Effector CD8-positive, alpha-beta T cell (primary cell): ENCODE results near the gene ZNF77.
"Not testable (repeated sequence)": the region's sequence is repeated elsewhere in the genome, so short reads cannot be mapped to it uniquely, and the experiment has no call there.

Source experiments
- DNase-seq: peaks from one replicate; lab custom pipeline; 2025; lab: John Stamatoyannopoulos, UW

ZNF77 gene

GRCh38 chr19:2970201-2970835, 25.5 kb upstream of the ZNF77 start:
- no peak for DNase-seq

- no peak for DNase-seq
Measured at GRCh38 chr19:2969104-2969504, 24.3 kb upstream of the ZNF77 start.

DNA sequence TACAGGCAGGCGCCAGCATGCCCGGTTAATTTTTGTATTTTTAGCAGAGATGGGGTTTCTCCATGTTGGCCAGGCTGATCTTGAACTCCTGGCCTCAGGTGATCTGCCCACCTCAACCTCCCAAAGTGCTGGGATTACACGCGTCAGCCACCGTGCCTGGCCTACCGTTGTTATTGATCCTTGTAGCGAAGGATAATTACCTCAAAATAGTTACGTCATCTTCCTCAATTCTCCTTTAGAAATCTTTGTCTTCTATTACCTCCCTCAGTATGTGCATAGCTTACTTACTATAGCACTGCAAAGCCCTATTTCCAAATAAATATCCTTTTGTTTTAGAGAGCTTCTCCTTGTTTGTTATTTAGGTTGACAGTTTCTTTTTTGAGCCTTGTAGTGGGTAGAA, 23.2 kb upstream of the ZNF77 start:
- no peak for DNase-seq

GRCh38 chr19:2964874-2965273, 20.1 kb upstream of the ZNF77 start:
- no peak for DNase-seq

- not testable (repeated sequence) for DNase-seq
Measured at GRCh38 chr19:2963631-2964030, 18.9 kb upstream of the ZNF77 start.

DNA sequence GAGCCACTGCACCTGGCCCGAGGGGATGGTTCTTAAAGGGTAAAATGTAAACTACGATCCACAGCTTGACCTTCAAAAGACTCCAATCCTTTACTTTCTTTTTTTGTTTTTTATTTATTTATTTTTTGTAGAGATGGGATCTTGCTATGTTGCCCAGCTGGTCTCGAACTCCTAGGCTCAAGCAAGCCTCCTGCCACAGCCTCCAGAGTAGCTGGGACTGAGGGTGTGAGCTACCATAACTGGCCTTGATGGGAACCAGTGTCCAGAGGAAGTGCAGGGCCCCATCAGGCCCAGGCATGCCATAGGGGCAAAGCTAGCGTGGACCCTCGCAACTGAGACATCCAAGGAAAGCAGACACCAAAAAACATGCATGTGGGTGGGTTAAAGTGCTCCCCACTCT, 18.4 kb upstream of the ZNF77 start:
- no peak for DNase-seq

GRCh38 chr19:2962018-2962670, 17.4 kb upstream of the ZNF77 start:
- peak; percentile 33 for DNase-seq

DNA sequence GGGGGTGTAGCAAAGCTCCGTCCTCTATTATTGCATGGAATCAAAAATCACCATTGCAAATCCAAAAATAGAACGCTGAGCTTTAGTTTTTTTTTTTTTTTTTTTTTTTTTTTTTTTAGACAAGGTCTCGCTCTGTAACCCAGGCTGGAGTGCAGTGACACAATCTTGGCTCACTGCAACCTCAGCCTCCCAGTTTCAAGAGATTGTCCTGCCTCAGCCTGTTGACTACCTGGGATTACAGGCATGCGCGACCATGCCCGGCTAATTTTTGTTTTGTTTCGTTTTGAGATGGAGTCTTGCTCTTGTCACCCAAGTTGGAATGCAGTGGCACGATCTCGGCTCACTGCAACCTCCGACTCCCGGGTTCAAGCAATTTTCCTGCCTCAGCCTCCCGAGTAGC, 15.3 kb upstream of the ZNF77 start:
- DNase-seq = no peak

GRCh38 chr19:2957160-2957559, 12.4 kb upstream of the ZNF77 start:
- DNase-seq = no peak

DNA sequence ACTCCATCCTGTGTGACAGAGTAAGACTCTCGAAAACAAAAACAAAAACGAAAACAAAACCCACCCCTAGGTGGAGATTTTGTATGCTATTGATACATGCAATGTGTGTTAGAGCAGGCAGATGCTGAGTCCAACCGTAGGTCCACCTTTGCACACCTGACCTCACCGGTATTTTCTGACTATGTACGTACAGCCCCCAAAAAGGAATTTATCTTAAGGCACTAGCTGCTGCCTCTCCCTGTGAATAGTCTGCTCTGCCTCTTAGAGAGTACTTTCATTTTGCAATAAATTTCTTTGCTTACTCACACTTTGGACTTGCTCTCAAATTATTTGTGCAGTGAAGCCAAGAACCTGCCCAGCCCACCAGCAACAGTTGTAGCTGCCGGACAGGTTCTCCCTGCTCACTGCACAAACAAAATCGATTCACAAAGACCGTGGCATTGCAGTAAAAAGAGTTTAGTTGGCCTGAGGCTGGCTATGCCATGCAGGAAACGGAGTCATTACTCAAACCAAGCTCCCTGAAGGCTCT, 8.2 kb upstream of the ZNF77 start:
- no peak for DNase-seq

GRCh38 chr19:2950286-2951124, 5.7 kb upstream of the ZNF77 start:
- peak; percentile 100 for DNase-seq

DNA sequence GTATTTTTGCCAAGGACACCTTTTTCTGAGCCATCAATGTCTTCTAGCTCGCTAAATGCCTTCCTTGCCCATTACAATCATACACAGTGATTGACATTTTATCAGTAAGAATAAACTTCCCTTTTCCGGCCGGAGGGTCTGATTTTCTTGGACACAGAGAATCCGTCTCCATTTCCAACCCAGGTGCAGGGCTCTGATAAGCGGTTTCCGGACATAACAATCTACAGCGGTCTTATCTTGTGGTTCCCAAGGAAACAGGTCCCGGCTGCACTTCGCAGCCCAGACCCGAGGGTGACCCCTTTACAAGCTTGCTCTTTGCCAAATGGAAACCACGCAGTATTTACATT, 5.1 kb upstream of the ZNF77 start:
- no peak for DNase-seq

DNA sequence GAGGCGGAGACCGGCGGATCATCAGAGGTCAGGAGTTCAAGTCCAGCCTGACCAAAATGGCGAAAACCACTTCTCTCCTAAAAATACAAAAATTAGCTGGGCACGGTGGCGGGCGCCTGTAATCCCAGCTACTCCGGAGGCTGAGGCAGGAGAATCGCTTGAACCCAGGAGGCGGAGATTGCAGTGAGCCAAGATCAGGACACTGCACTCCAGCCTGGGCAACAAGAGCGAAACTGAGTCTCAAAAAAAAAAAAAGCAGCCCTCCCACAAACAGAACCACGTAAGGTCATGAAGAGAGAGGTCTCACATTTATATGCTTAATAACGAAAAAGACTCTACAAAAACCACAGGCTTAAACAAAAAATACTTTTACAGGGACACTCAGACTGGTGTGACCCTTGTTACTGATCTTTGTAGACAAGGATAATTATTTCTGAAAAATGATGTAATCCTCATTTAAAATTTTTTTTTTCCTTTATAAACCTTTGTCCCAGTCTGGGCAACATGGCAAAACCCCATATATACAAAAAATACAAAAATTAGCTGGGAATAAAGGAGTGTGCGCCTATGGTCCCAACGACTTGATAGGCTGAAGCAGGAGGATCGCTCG, 909 bp upstream of the ZNF77 start:
- no peak for DNase-seq

- no peak for DNase-seq
Measured at GRCh38 chr19:2944403-2944774, 382 bp downstream of the ZNF77 start.

- no peak for DNase-seq
Measured at GRCh38 chr19:2942928-2943640, 1.7 kb downstream of the ZNF77 start.

- DNase-seq = not testable (repeated sequence)
Measured at GRCh38 chr19:2935863-2936262, 8.9 kb downstream of the ZNF77 start.

DNA sequence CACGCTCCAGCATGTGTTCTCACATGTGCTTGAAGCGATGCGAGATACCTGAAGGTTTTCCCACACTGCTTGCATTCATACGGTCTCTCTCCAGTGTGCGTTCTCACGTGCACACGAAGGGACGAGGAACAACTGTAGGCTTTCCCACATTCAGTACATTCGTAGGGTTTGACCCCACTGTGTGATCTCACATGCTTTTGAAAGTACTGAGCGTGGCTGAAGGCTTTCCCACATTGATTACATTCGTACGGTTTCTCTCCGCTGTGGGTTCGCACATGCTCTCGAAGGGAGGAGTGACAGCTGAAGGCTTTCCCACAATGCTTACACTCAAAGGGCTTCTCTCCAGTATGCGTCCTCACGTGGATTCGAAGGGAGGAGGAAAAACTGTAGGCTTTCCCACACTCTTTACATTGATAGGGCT, 11.3 kb downstream of the ZNF77 start:
- no peak for DNase-seq

DNA sequence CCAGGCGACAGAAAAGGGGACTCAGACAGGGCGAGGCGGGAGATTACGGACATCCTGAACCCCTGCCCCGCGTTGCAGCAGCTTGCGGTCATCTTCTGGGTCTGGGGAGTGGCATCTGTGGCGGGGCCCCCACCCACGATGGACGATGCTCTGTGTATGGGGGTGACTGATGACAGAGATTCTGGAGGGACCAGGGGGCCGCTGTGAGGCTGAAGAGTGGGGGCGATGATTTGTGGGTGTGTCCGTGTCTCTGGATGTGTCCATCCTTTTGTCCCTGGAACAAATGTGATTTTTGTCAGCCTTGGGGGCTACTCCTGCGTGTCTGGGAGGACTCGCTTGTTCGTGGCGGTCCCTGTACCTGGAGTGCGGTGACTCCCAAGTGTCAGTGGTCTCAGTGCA, 17.7 kb downstream of the ZNF77 start:
- no peak for DNase-seq

GRCh38 chr19:2926341-2927031, 18.3 kb downstream of the ZNF77 start:
- no peak for DNase-seq

DNA sequence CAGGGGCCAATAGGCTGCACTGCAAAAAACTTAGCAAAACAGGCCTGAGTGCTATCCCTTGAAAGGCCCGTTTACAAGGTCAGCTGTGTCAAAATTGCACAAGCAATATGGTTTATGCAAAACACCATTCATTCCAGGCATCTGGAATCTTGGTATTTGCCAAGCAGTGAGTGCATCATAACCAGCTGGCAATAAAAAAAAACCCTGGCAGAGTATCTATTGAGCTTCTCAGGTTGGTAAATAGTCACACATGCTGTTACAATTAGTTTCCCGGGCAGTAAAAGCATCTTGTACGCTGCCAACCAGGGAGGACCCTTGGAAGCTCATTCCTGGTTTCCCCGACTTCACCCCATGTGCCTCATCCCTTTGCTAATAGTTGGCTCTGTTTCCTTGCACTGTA, 21.3 kb downstream of the ZNF77 start:
- no peak for DNase-seq

- no peak for DNase-seq
Measured at GRCh38 chr19:2922987-2923386, 21.8 kb downstream of the ZNF77 start.
